Transverse colon (tissue), 3 donors: ENCODE data around the gene TGM6.

Experiments used
- EP300 ChIP-seq: sonication (generic); formaldehyde crosslinking; IDR thresholded peaks from one replicate; pipeline ENCODE4 v1.6.1; 2017; ENCODE audit warnings: antibody characterized with exemption, low read depth
- POLR2A ChIP-seq: fragments of 450-650 bp; IDR thresholded peaks from one replicate; pipeline ENCODE4 v1.6.1; 2016; ENCODE audit warnings: antibody characterized with exemption, mild to moderate bottlenecking, moderate library complexity
- TF ChIP-seq, protein P1 (sequence below), 5 experiments: fragments of 200-600 bp in 3 of 5; fragments of 450-650 bp in 2 of 5; sonication (generic) in 3 of 5; IDR thresholded peaks; 1 replicate in 2 of 5; 2 replicates in 3 of 5; pipeline ENCODE4 v1.5.1; 2016 to 2017; ENCODE audit warnings: antibody characterized with exemption in 5 of 5, inconsistent platforms in 3 of 5, mild to moderate bottlenecking in 2 of 5, moderate library complexity in 1 of 5

DNA sequence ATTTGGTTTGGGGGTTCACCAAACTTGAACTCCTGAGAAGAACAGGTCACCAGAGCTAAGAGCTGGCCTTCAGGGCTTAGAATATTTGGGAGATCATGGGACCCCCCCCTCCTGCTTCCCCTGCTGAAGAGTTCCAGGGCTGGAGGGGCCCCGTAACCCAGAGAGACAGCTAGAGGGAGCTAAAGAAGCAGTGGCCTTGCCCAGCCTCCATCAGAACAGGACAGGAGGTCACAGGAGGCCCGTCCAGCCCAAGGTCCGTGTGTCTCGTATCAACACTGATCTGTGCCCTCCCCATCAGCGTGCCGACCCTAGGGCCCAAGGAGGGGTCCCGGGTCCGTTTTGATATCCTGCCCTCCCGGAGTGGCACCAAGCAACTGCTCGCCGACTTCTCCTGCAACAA lies 40.6 kb upstream of the TGM6 start:
- no peak for TF ChIP-seq POLR2A
- TF ChIP-seq, protein P1, sequence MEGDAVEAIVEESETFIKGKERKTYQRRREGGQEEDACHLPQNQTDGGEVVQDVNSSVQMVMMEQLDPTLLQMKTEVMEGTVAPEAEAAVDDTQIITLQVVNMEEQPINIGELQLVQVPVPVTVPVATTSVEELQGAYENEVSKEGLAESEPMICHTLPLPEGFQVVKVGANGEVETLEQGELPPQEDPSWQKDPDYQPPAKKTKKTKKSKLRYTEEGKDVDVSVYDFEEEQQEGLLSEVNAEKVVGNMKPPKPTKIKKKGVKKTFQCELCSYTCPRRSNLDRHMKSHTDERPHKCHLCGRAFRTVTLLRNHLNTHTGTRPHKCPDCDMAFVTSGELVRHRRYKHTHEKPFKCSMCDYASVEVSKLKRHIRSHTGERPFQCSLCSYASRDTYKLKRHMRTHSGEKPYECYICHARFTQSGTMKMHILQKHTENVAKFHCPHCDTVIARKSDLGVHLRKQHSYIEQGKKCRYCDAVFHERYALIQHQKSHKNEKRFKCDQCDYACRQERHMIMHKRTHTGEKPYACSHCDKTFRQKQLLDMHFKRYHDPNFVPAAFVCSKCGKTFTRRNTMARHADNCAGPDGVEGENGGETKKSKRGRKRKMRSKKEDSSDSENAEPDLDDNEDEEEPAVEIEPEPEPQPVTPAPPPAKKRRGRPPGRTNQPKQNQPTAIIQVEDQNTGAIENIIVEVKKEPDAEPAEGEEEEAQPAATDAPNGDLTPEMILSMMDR (IDR thresholded peaks at IDR 0.05): no peak
- TF ChIP-seq EP300: no peak
